Measurements from ENCODE around the gene UBE2E2. TPM values are rescaled to one million over a fixed set of nuclear protein-coding genes. Genes with fewer than 3 reads are reported as not detected.

UBE2E2 gene
- total RNA-seq, 1 experiment from 2014 or later, result 54.9 TPM

GRCh38 chr3:23549148-23549910, 346.2 kb downstream of the UBE2E2 start (continued):
- TF ChIP-seq, protein P1, sequence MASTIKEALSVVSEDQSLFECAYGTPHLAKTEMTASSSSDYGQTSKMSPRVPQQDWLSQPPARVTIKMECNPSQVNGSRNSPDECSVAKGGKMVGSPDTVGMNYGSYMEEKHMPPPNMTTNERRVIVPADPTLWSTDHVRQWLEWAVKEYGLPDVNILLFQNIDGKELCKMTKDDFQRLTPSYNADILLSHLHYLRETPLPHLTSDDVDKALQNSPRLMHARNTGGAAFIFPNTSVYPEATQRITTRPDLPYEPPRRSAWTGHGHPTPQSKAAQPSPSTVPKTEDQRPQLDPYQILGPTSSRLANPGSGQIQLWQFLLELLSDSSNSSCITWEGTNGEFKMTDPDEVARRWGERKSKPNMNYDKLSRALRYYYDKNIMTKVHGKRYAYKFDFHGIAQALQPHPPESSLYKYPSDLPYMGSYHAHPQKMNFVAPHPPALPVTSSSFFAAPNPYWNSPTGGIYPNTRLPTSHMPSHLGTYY (CRISPR knock-in tag; IDR thresholded peaks at IDR 0.05), result no peak
- TF ChIP-seq SMAD4 (CRISPR knock-in tag; IDR thresholded peaks at IDR 0.05) (no peak), EMX1 (CRISPR knock-in tag; IDR thresholded peaks at IDR 0.05) (no peak), ZNF138 (CRISPR knock-in tag; conservative IDR thresholded peaks at IDR 0.05) (no peak), HMGA2 (CRISPR knock-in tag; IDR thresholded peaks at IDR 0.05) (no peak)
- TF ChIP-seq, protein P2, sequence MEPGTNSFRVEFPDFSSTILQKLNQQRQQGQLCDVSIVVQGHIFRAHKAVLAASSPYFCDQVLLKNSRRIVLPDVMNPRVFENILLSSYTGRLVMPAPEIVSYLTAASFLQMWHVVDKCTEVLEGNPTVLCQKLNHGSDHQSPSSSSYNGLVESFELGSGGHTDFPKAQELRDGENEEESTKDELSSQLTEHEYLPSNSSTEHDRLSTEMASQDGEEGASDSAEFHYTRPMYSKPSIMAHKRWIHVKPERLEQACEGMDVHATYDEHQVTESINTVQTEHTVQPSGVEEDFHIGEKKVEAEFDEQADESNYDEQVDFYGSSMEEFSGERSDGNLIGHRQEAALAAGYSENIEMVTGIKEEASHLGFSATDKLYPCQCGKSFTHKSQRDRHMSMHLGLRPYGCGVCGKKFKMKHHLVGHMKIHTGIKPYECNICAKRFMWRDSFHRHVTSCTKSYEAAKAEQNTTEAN (CRISPR knock-in tag; IDR thresholded peaks at IDR 0.05), result no peak

- H3K4me1 Mint-ChIP-seq, result peaks cover 6% of the 10 kb centered on the region; the same call in 1 of the 2 replicates
- peaks cover 4% of the 10 kb centered on the region; the same call in 1 of the 2 replicates for H3K36me3 Mint-ChIP-seq
- H3K27ac Mint-ChIP-seq, result no peak overlapping the region
- ChIA-PET CTCF (no interaction called here), POLR2A (no interaction called here)
- H3K4me3 Mint-ChIP-seq, result no peak overlapping the region
- peaks cover 4% of the 10 kb centered on the region for H3K9me3 Mint-ChIP-seq
- ATAC-seq, result no peak
- H3K27me3 Mint-ChIP-seq (ENCODE audit: low read depth), result no peaks in the 10 kb centered on the region
- no peak for DNase-seq (ENCODE audit: low spot score)
- no peak for TF ChIP-seq NFATC4 (CRISPR knock-in tag; IDR thresholded peaks at IDR 0.05)
- TF ChIP-seq SP1 (CRISPR knock-in tag; conservative IDR thresholded peaks at IDR 0.05), result no peak
- TF ChIP-seq, protein P2 (CRISPR knock-in tag; IDR thresholded peaks at IDR 0.05), result no peak
- no peak for TF ChIP-seq ZNF425 (CRISPR knock-in tag; conservative IDR thresholded peaks at IDR 0.05)
These were observed 347.3 kb downstream of the UBE2E2 start for GRCh38 chr3:23550402-23550801.

- POLR2A ChIA-PET, result no interaction called here
- no peak overlapping the region for H3K27ac Mint-ChIP-seq
- no peaks in the 10 kb centered on the region for H3K9me3 Mint-ChIP-seq
- H3K4me1 Mint-ChIP-seq, result peaks cover 3% of the 10 kb centered on the region; the same call in 1 of the 2 replicates
- no peaks in the 10 kb centered on the region for H3K36me3 Mint-ChIP-seq
- no peaks in the 10 kb centered on the region for H3K27me3 Mint-ChIP-seq (ENCODE audit: low read depth)
- CTCF ChIA-PET, result no interaction called here
- DNase-seq (ENCODE audit: low spot score) (no peak), ATAC-seq (no peak)
- no peak overlapping the region for H3K4me3 Mint-ChIP-seq
- TF ChIP-seq, protein P3, sequence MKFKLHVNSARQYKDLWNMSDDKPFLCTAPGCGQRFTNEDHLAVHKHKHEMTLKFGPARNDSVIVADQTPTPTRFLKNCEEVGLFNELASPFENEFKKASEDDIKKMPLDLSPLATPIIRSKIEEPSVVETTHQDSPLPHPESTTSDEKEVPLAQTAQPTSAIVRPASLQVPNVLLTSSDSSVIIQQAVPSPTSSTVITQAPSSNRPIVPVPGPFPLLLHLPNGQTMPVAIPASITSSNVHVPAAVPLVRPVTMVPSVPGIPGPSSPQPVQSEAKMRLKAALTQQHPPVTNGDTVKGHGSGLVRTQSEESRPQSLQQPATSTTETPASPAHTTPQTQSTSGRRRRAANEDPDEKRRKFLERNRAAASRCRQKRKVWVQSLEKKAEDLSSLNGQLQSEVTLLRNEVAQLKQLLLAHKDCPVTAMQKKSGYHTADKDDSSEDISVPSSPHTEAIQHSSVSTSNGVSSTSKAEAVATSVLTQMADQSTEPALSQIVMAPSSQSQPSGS (CRISPR knock-in tag; IDR thresholded peaks at IDR 0.05; ENCODE audit: borderline replicate concordance, low read depth), result no peak
- TF ChIP-seq ATF3 (CRISPR knock-in tag; conservative IDR thresholded peaks at IDR 0.05), result no peak
- TF ChIP-seq EMX1 (CRISPR knock-in tag; IDR thresholded peaks at IDR 0.05), result no peak
- no peak for TF ChIP-seq ZNF416 (CRISPR knock-in tag; IDR thresholded peaks at IDR 0.05)
- TF ChIP-seq AFF4 (CRISPR knock-in tag; IDR thresholded peaks at IDR 0.05; ENCODE audit: borderline replicate concordance), result no peak
- TF ChIP-seq, protein P4, sequence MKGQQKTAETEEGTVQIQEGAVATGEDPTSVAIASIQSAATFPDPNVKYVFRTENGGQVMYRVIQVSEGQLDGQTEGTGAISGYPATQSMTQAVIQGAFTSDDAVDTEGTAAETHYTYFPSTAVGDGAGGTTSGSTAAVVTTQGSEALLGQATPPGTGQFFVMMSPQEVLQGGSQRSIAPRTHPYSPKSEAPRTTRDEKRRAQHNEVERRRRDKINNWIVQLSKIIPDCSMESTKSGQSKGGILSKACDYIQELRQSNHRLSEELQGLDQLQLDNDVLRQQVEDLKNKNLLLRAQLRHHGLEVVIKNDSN (CRISPR knock-in tag; IDR thresholded peaks at IDR 0.05), result no peak
- TF ChIP-seq FOXP1 (CRISPR knock-in tag; IDR thresholded peaks at IDR 0.05; ENCODE audit: borderline replicate concordance), result no peak
- no peak for TF ChIP-seq CREM (CRISPR knock-in tag; IDR thresholded peaks at IDR 0.05)
- TF ChIP-seq, protein P5, sequence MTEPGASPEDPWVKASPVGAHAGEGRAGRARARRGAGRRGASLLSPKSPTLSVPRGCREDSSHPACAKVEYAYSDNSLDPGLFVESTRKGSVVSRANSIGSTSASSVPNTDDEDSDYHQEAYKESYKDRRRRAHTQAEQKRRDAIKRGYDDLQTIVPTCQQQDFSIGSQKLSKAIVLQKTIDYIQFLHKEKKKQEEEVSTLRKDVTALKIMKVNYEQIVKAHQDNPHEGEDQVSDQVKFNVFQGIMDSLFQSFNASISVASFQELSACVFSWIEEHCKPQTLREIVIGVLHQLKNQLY (CRISPR knock-in tag; IDR thresholded peaks at IDR 0.05), result no peak
- TF ChIP-seq SMAD4 (CRISPR knock-in tag; IDR thresholded peaks at IDR 0.05), result no peak
- TF ChIP-seq ZNF232 (CRISPR knock-in tag; IDR thresholded peaks at IDR 0.05), result no peak
- no peak for TF ChIP-seq ETV6 (CRISPR knock-in tag; IDR thresholded peaks at IDR 0.05)
These were observed 349.4 kb downstream of the UBE2E2 start for GRCh38 chr3:23552506-23552905.

Measured in WTC11 (cell line).